ENCODE data around the gene RFX4.

GRCh38 chr12:106631150-106631549 lies 48.3 kb downstream of the RFX4 start:
- TF ChIP-seq CTCF (conservative IDR thresholded peaks at IDR 0.05) = no peak
- no peak for TF ChIP-seq ZFX (IDR thresholded peaks at IDR 0.05)

All from C4-2B (cell line).